ENCODE measurements around the gene MAPK9.

Gene MAPK9

DNA sequence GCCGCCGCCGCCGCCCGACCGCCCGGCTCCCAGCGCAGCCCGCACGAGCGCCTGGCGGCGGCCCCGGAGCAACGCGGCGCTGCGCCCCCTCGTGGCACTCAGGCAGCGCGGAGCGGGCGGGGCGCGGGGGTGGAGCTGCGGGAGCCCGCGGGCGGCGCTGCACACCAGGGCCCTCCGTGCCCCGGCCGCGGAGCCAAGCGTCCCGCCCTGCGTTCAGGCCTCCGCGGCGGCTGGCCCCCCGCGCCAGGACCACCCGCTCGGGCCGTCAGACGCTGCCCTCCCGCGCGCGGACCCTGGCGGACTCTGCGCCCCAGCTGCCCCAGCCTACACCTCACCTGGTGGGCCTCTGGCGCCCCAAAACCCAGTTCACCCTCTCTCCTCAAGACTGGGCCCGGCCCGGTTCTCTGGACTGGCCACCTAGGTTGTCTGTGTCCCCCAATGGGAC, 82.7 kb downstream of the MAPK9 start, which contains the start of gene RASGEF1C:
Gene RASGEF1C (minus strand): TSS at position 75 of the 445 bp plus-strand sequence. CDS start 71,159 bp downstream, outside the sequence.
- Histone ChIP-seq H3K27me3 (ENCODE audit: insufficient read depth, low read depth, severe bottlenecking) (no peaks in the 10 kb centered on the region), H3K9me3 (ENCODE audit: severe bottlenecking) (no peaks in the 10 kb centered on the region), H3K4me3 (ENCODE audit: low read depth, low read length) (peak within 1 kb of the TSS; percentile 44), H3K36me3 (no peaks in the 10 kb centered on the region), H3K27ac (no peak within 1 kb of the TSS)
- DNase-seq, result peak; percentile 39
- TF ChIP-seq, protein P1, sequence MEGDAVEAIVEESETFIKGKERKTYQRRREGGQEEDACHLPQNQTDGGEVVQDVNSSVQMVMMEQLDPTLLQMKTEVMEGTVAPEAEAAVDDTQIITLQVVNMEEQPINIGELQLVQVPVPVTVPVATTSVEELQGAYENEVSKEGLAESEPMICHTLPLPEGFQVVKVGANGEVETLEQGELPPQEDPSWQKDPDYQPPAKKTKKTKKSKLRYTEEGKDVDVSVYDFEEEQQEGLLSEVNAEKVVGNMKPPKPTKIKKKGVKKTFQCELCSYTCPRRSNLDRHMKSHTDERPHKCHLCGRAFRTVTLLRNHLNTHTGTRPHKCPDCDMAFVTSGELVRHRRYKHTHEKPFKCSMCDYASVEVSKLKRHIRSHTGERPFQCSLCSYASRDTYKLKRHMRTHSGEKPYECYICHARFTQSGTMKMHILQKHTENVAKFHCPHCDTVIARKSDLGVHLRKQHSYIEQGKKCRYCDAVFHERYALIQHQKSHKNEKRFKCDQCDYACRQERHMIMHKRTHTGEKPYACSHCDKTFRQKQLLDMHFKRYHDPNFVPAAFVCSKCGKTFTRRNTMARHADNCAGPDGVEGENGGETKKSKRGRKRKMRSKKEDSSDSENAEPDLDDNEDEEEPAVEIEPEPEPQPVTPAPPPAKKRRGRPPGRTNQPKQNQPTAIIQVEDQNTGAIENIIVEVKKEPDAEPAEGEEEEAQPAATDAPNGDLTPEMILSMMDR (IDR thresholded peaks at IDR 0.05; ENCODE audit: low read depth, low read length), result peak; percentile 55

GRCh38 chr5:180208435-180209081, 83.3 kb downstream of the MAPK9 start:
- Histone ChIP-seq H3K4me3 (ENCODE audit: low read depth, low read length) (peak overlapping the region; percentile 44), H3K36me3 (no peaks in the 10 kb centered on the region), H3K27ac (no peak overlapping the region), H3K9me3 (ENCODE audit: severe bottlenecking) (no peaks in the 10 kb centered on the region), H3K27me3 (ENCODE audit: insufficient read depth, low read depth, severe bottlenecking) (no peaks in the 10 kb centered on the region)
- TF ChIP-seq, protein P1 (IDR thresholded peaks at IDR 0.05; ENCODE audit: low read depth, low read length), result 0 out of 2 replicates have a peak, but pooled peaks have one; percentile 7
- DNase-seq, result peak; percentile 42

DNA sequence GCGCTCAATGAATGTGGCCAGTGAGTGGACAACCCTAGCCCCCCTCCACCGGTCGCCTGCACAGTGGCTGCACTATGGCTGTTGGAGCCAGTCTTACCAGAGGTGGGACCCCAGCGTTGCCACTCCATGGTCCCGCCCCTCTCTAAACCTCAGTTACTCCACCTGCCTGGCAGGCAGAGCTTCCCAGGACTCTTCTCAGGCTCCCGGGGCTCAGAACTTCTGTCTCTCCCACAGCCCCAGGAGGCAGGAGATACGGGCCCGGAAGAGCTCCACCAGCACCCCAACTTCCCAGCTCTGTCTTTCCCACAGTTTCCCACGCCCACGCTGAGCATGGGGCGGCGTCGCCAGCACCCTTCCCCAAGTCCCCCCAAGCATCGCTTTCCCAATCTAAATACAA, 83.8 kb downstream of the MAPK9 start:
- H3K36me3 ChIP-seq, result no peaks in the 10 kb centered on the region
- H3K9me3 ChIP-seq (ENCODE audit: severe bottlenecking), result no peaks in the 10 kb centered on the region
- no peak overlapping the region for H3K27ac ChIP-seq
- TF ChIP-seq, protein P1 (IDR thresholded peaks at IDR 0.05; ENCODE audit: low read depth, low read length), result no peak
- no peaks in the 10 kb centered on the region for H3K27me3 ChIP-seq (ENCODE audit: insufficient read depth, low read depth, severe bottlenecking)
- DNase-seq, result no peak
- H3K4me3 ChIP-seq (ENCODE audit: low read depth, low read length), result peak overlapping the region; percentile 44

GRCh38 chr5:180207593-180207992, 84.3 kb downstream of the MAPK9 start:
- Histone ChIP-seq H3K4me3 (ENCODE audit: low read depth, low read length) (no peak overlapping the region), H3K36me3 (no peaks in the 10 kb centered on the region), H3K27me3 (ENCODE audit: insufficient read depth, low read depth, severe bottlenecking) (no peaks in the 10 kb centered on the region), H3K9me3 (ENCODE audit: severe bottlenecking) (no peaks in the 10 kb centered on the region), H3K27ac (no peak overlapping the region)
- DNase-seq, result no peak
- TF ChIP-seq, protein P1 (IDR thresholded peaks at IDR 0.05; ENCODE audit: low read depth, low read length), result no peak

DNA sequence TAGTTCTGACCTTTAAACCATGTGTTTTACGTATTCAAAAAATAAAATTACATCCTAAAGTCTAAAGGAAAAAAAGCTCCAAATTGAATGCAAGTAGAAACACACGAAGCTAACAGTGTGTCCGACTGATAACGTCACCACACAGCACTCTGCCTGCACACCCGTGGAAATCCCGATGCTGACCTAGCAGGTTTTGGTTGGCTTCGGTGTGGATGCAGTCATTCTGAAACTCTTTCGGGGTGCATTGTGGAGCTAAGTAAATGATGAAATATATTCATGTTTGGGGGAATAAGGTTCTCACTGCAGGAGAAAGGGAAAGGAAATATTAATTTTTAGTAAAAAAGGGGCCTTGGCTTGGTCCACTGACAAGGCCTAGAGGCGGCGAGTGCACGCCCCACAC, 84.9 kb downstream of the MAPK9 start:
- H3K4me3 ChIP-seq (ENCODE audit: low read depth, low read length), result no peak overlapping the region
- TF ChIP-seq, protein P1 (IDR thresholded peaks at IDR 0.05; ENCODE audit: low read depth, low read length), result no peak
- no peaks in the 10 kb centered on the region for H3K27me3 ChIP-seq (ENCODE audit: insufficient read depth, low read depth, severe bottlenecking)

DNA sequence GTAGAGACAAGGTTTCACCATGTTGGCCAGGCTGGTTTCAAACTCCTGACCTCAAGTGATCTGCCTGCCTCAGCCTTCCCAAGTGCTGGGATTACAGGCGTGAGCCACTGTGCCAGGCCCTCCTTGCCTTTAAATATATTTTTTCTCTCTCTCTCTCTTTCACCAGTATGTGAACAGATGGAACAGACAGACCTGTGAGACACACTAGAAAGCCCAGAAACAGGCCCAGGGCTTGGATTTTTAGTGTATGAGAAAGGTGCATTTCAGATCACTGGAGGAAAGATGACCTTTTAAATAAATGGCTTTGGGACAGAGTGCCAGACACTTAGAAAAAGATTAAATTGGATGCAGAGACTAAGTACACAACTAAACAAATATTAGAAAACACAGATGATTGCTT, 86.0 kb downstream of the MAPK9 start:
- Histone ChIP-seq H3K27me3 (ENCODE audit: insufficient read depth, low read depth, severe bottlenecking) (no peaks in the 10 kb centered on the region), H3K36me3 (no peaks in the 10 kb centered on the region), H3K27ac (no peak overlapping the region), H3K9me3 (ENCODE audit: severe bottlenecking) (no peaks in the 10 kb centered on the region), H3K4me3 (ENCODE audit: low read depth, low read length) (no peak overlapping the region)
- DNase-seq, result no peak
- TF ChIP-seq, protein P1 (IDR thresholded peaks at IDR 0.05; ENCODE audit: low read depth, low read length), result no peak

More for the DNA sequence above, 84.9 kb downstream of the MAPK9 start:
- DNase-seq, result no peak
- H3K27ac ChIP-seq, result no peak overlapping the region
- H3K36me3 ChIP-seq, result no peaks in the 10 kb centered on the region
- H3K9me3 ChIP-seq (ENCODE audit: severe bottlenecking), result no peaks in the 10 kb centered on the region

Measured in WERI-Rb-1 (cell line).